ENCODE measurements around the gene DHRS4. TPM values are rescaled to one million over a fixed set of nuclear protein-coding genes. Genes with fewer than 3 reads are reported as not detected.

DHRS4 gene
- total RNA-seq, 2 experiments from 2014 or later: 18.7 to 18.8 TPM

DNA sequence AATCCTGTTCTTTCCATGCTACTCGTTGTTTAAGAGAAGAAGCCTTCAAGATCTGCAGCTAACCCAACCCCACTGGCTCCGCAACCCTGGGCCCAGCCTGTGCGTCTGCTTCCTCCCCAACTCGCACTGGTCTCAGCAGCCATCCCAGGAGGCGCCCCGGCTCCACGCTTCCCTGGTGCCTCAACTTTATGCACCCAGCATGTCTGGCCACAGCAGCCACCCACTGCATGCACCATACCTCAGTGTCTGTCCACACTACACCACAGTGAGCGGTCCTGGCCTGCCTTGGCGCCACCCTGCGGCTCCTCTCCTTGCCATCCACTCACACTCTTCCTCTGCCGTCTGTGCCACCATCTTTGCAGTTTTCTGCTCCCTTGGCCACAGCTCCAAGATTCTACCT is 27.0 kb upstream of the DHRS4 start:
- CTCF ChIA-PET (ENCODE audit: unreplicated experiment): no interaction called here
- DNase-seq (ENCODE audit: low spot score): no peak
- Histone ChIP-seq H3K4me2 (ENCODE audit: low read length) (no peak overlapping the region), H3K9me3 (ENCODE audit: low read length) (no peaks in the 10 kb centered on the region), H3K36me3 (ENCODE audit: insufficient read depth, low read length) (no peaks in the 10 kb centered on the region), H3K27ac (ENCODE audit: low read depth, low read length, poor library complexity, severe bottlenecking) (no peak overlapping the region), H2AFZ (ENCODE audit: low read length) (no peak overlapping the region), H3K9me2 (ENCODE audit: insufficient read depth, low read length) (no peaks in the 10 kb centered on the region), H4K20me1 (ENCODE audit: insufficient read depth, low read length) (no peaks in the 10 kb centered on the region), H3K4me3 (ENCODE audit: low read depth, low read length, poor library complexity, severe bottlenecking) (no peak overlapping the region), H3K4me1 (ENCODE audit: insufficient read depth, low read length, poor library complexity, severe bottlenecking) (no peaks in the 10 kb centered on the region), H3K79me2 (ENCODE audit: insufficient read depth, low read depth, low read length) (no peaks in the 10 kb centered on the region)
- TF ChIP-seq, protein P1, sequence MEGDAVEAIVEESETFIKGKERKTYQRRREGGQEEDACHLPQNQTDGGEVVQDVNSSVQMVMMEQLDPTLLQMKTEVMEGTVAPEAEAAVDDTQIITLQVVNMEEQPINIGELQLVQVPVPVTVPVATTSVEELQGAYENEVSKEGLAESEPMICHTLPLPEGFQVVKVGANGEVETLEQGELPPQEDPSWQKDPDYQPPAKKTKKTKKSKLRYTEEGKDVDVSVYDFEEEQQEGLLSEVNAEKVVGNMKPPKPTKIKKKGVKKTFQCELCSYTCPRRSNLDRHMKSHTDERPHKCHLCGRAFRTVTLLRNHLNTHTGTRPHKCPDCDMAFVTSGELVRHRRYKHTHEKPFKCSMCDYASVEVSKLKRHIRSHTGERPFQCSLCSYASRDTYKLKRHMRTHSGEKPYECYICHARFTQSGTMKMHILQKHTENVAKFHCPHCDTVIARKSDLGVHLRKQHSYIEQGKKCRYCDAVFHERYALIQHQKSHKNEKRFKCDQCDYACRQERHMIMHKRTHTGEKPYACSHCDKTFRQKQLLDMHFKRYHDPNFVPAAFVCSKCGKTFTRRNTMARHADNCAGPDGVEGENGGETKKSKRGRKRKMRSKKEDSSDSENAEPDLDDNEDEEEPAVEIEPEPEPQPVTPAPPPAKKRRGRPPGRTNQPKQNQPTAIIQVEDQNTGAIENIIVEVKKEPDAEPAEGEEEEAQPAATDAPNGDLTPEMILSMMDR (conservative IDR thresholded peaks at IDR 0.05; ENCODE audit: low read length): no peak
- TF ChIP-seq EZH2phosphoT487 (IDR thresholded peaks at IDR 0.05; ENCODE audit: borderline replicate concordance, low read depth, low read length): no peak
- intact Hi-C loops (cut with micrococcal nuclease; ENCODE audit: unreplicated experiment): loop anchor here (10.0 kb wide), 1 partner anchor 292 kb away; the partner anchor contains the start of gene DHRS2
- POLR2A ChIA-PET: no interaction called here
- no TSS peak for BruUV-seq (replicated peaks)

DNA sequence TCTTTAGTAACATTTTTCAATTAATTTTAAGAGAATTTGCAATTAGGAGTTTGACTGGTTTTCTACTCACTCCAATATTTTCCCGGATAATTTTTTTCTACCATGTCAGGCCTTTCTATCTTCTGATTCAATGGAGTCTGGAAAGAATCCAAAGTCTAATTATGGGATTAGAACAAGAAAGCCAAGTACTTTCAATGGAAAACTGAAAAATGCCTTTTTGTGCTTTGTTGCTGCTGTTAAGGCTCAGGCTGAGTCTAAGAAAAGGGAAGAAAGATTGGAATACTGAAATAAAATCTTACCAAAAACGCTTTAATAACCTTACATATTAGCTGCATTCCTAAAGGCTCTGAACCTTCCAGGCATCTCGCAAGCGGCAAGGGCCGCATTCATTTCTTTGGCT is 24.4 kb upstream of the DHRS4 start:
- DNase-seq (ENCODE audit: low spot score): no peak
- no TSS peak for BruUV-seq (replicated peaks)
- H3K9me2 ChIP-seq (ENCODE audit: insufficient read depth, low read length): no peaks in the 10 kb centered on the region
- no peaks in the 10 kb centered on the region for H3K36me3 ChIP-seq (ENCODE audit: insufficient read depth, low read length)
- no peak overlapping the region for H2AFZ ChIP-seq (ENCODE audit: low read length)
- intact Hi-C loops (cut with micrococcal nuclease; ENCODE audit: unreplicated experiment): loop anchor here (2.0 to 10.0 kb wide), 2 partner anchors 294 to 340 kb away; partner anchors contain the start of gene DHRS2
- TF ChIP-seq EZH2phosphoT487 (IDR thresholded peaks at IDR 0.05; ENCODE audit: borderline replicate concordance, low read depth, low read length): no peak
- TF ChIP-seq, protein P1 (conservative IDR thresholded peaks at IDR 0.05; ENCODE audit: low read length): no peak
- no peaks in the 10 kb centered on the region for H3K9me3 ChIP-seq (ENCODE audit: low read length)
- H3K4me3 ChIP-seq (ENCODE audit: low read depth, low read length, poor library complexity, severe bottlenecking): no peak overlapping the region
- POLR2A ChIA-PET: no interaction called here
- no peaks in the 10 kb centered on the region for H4K20me1 ChIP-seq (ENCODE audit: insufficient read depth, low read length)
- CTCF ChIA-PET (ENCODE audit: unreplicated experiment): no interaction called here
- no peaks in the 10 kb centered on the region for H3K79me2 ChIP-seq (ENCODE audit: insufficient read depth, low read depth, low read length)
- no peaks in the 10 kb centered on the region for H3K4me1 ChIP-seq (ENCODE audit: insufficient read depth, low read length, poor library complexity, severe bottlenecking)
- H3K4me2 ChIP-seq (ENCODE audit: low read length): no peak overlapping the region
- H3K27ac ChIP-seq (ENCODE audit: low read depth, low read length, poor library complexity, severe bottlenecking): no peak overlapping the region

DNA sequence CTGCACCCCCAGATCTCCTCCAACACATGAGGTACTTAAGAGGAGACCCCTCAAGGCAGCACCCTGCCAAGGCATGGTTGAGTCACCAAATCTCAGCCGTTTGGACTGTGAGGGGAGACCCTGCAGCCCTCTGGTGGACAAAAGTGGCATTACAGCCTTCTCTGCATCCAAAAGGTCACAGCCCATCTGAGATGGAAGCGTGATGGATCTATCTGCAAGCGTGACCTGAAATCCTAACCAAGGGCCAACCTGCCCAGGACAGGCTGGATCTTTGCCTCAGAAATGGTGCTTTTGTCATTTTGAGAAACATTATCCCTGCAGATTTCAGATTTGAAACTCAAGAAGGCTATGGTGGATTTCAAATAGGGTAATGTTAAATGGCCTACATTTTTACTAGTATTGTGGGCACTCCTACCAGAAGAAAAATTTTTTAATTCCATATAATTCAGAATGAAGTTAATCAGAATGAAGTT is 23.7 kb upstream of the DHRS4 start:
- Histone ChIP-seq H3K9me2 (ENCODE audit: insufficient read depth, low read length) (no peaks in the 10 kb centered on the region), H3K79me2 (ENCODE audit: insufficient read depth, low read depth, low read length) (no peaks in the 10 kb centered on the region), H4K20me1 (ENCODE audit: insufficient read depth, low read length) (no peaks in the 10 kb centered on the region), H3K27ac (ENCODE audit: low read depth, low read length, poor library complexity, severe bottlenecking) (no peak overlapping the region), H2AFZ (ENCODE audit: low read length) (no peak overlapping the region), H3K9me3 (ENCODE audit: low read length) (no peaks in the 10 kb centered on the region), H3K4me1 (ENCODE audit: insufficient read depth, low read length, poor library complexity, severe bottlenecking) (no peaks in the 10 kb centered on the region), H3K4me3 (ENCODE audit: low read depth, low read length, poor library complexity, severe bottlenecking) (no peak overlapping the region), H3K36me3 (ENCODE audit: insufficient read depth, low read length) (no peaks in the 10 kb centered on the region), H3K4me2 (ENCODE audit: low read length) (no peak overlapping the region)
- TF ChIP-seq EZH2phosphoT487 (IDR thresholded peaks at IDR 0.05; ENCODE audit: borderline replicate concordance, low read depth, low read length): no peak
- TF ChIP-seq, protein P1 (conservative IDR thresholded peaks at IDR 0.05; ENCODE audit: low read length): peak; percentile 95
- no TSS peak for BruUV-seq (replicated peaks)
- POLR2A ChIA-PET: no interaction called here
- intact Hi-C loops (cut with micrococcal nuclease; ENCODE audit: unreplicated experiment): loop anchor here (2.0 to 10.0 kb wide), 2 partner anchors 295 to 341 kb away; partner anchors contain the start of gene DHRS2
- DNase-seq (ENCODE audit: low spot score): peak; percentile 81
- CTCF ChIA-PET (ENCODE audit: unreplicated experiment): no interaction called here
